ENCODE measurements around the gene GMCL2.

GMCL2 gene

DNA sequence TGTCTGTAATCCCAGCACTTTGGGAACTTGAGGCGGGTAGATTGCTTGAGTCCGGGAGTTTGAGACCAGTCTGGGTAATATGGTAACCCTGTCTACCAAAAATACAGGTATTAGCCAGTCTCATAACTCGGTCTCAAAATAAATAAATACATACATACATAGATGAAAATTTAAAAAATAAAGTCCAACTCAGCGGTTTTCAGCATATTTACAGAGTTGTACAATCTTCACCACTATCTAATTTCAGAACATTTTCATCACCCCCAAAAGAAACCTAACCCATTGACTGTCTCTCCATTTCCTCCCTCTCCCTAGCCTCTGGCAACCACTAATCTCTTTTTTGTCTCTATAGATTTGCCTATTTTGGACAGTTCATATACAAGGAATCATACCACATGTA lies 45.6 kb downstream of the GMCL2 start:
- Histone ChIP-seq H3K79me2 (ENCODE audit: insufficient read depth, low read length) (peaks cover 14% of the 10 kb centered on the region), H3K36me3 (ENCODE audit: low read length) (no peaks in the 10 kb centered on the region), H3K4me3 (ENCODE audit: insufficient read depth, low read length, poor library complexity, severe bottlenecking) (no peak overlapping the region), H3K27me3 (ENCODE audit: low read length) (no peaks in the 10 kb centered on the region), H3K9me2 (replicated peaks; ENCODE audit: insufficient read depth, low read length) (no peaks in the 10 kb centered on the region), H3K9me3 (ENCODE audit: insufficient read depth, low read length) (no peaks in the 10 kb centered on the region), H3K4me2 (ENCODE audit: low read depth, low read length, poor library complexity, severe bottlenecking) (no peak overlapping the region), H2AFZ (ENCODE audit: low read depth, low read length, severe bottlenecking) (no peak overlapping the region), H4K20me1 (ENCODE audit: low read depth, low read length) (no peaks in the 10 kb centered on the region; the same call in 1 of the 2 replicates), H3F3A (ENCODE audit: insufficient read depth) (peaks cover 3% of the 10 kb centered on the region), H3K9ac (ENCODE audit: low read length) (no peak overlapping the region), H3K27ac (ENCODE audit: low read depth, low read length) (no peak overlapping the region)
- no peak for TF ChIP-seq EZH2phosphoT487 (conservative IDR thresholded peaks at IDR 0.05; ENCODE audit: low read length)
- TF ChIP-seq, protein P1, sequence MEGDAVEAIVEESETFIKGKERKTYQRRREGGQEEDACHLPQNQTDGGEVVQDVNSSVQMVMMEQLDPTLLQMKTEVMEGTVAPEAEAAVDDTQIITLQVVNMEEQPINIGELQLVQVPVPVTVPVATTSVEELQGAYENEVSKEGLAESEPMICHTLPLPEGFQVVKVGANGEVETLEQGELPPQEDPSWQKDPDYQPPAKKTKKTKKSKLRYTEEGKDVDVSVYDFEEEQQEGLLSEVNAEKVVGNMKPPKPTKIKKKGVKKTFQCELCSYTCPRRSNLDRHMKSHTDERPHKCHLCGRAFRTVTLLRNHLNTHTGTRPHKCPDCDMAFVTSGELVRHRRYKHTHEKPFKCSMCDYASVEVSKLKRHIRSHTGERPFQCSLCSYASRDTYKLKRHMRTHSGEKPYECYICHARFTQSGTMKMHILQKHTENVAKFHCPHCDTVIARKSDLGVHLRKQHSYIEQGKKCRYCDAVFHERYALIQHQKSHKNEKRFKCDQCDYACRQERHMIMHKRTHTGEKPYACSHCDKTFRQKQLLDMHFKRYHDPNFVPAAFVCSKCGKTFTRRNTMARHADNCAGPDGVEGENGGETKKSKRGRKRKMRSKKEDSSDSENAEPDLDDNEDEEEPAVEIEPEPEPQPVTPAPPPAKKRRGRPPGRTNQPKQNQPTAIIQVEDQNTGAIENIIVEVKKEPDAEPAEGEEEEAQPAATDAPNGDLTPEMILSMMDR (IDR thresholded peaks at IDR 0.05; ENCODE audit: insufficient read depth, low read length, poor library complexity, severe bottlenecking) = no peak

DNA sequence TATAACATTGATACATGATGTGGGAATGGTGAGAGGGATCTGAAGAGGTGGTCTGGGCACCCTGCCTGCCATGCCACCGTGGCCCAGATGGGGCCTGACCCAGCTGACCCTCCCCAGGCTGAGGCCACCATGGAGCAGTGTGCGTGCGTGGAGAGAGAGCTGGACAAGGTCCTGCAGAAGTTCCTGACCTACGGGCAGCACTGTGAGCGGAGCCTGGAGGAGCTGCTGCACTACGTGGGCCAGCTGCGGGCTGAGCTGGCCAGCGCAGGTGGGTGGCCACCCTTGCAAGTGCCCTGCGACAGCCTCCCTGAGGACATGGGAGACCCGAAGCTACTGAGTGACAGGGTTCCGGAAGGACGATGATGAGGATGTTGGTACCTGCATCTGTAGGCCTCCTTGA lies 49.2 kb downstream of the GMCL2 start:
- H3K9me3 ChIP-seq (ENCODE audit: insufficient read depth, low read length) = no peaks in the 10 kb centered on the region
- no peaks in the 10 kb centered on the region for H3K9me2 ChIP-seq (replicated peaks; ENCODE audit: insufficient read depth, low read length)
- H3K4me2 ChIP-seq (ENCODE audit: low read depth, low read length, poor library complexity, severe bottlenecking) = no peak overlapping the region
- H3K79me2 ChIP-seq (ENCODE audit: insufficient read depth, low read length) = peaks cover 45% of the 10 kb centered on the region
- H4K20me1 ChIP-seq (ENCODE audit: low read depth, low read length) = no peaks in the 10 kb centered on the region; the same call in 1 of the 2 replicates
- H3K9ac ChIP-seq (ENCODE audit: low read length) = no peak overlapping the region
- TF ChIP-seq, protein P1 (IDR thresholded peaks at IDR 0.05; ENCODE audit: insufficient read depth, low read length, poor library complexity, severe bottlenecking) = no peak
- TF ChIP-seq EZH2phosphoT487 (conservative IDR thresholded peaks at IDR 0.05; ENCODE audit: low read length) = no peak
- H2AFZ ChIP-seq (ENCODE audit: low read depth, low read length, severe bottlenecking) = no peak overlapping the region
- H3K27me3 ChIP-seq (ENCODE audit: low read length) = no peaks in the 10 kb centered on the region
- H3K4me3 ChIP-seq (ENCODE audit: insufficient read depth, low read length, poor library complexity, severe bottlenecking) = no peak overlapping the region
- H3F3A ChIP-seq (ENCODE audit: insufficient read depth) = no peaks in the 10 kb centered on the region
- H3K36me3 ChIP-seq (ENCODE audit: low read length) = no peaks in the 10 kb centered on the region; the same call in 1 of the 2 replicates
- H3K27ac ChIP-seq (ENCODE audit: low read depth, low read length) = no peak overlapping the region

DNA sequence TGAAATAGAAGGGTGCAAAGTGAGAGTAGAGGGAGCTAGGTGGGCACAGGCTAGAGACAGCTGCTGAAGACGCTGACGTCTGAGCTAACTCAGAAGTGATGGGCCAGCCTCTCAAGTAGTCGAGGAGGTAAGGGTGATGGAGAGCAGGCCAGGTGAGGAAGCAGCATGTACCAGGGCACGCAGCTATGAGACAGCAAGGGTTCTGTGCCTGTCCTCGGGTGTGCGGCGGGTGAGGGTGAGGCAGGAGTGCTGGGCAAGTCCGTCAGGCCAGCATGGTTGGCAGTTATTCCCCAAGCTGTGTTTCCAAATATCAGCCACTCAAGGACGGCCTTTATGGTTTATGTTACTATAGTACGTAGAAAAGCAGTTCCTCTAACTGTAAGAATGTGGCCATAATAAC lies 50.2 kb downstream of the GMCL2 start:
- H3K27ac ChIP-seq (ENCODE audit: low read depth, low read length) = no peak overlapping the region
- no peaks in the 10 kb centered on the region; the same call in 1 of the 2 replicates for H4K20me1 ChIP-seq (ENCODE audit: low read depth, low read length)
- no peaks in the 10 kb centered on the region for H3K27me3 ChIP-seq (ENCODE audit: low read length)
- H3F3A ChIP-seq (ENCODE audit: insufficient read depth) = no peaks in the 10 kb centered on the region
- H3K4me2 ChIP-seq (ENCODE audit: low read depth, low read length, poor library complexity, severe bottlenecking) = no peak overlapping the region
- H3K79me2 ChIP-seq (ENCODE audit: insufficient read depth, low read length) = peaks cover 55% of the 10 kb centered on the region
- no peak overlapping the region for H3K4me3 ChIP-seq (ENCODE audit: insufficient read depth, low read length, poor library complexity, severe bottlenecking)
- no peaks in the 10 kb centered on the region for H3K9me2 ChIP-seq (replicated peaks; ENCODE audit: insufficient read depth, low read length)
- H2AFZ ChIP-seq (ENCODE audit: low read depth, low read length, severe bottlenecking) = no peak overlapping the region
- H3K9ac ChIP-seq (ENCODE audit: low read length) = no peak overlapping the region
- no peaks in the 10 kb centered on the region; the same call in 1 of the 2 replicates for H3K36me3 ChIP-seq (ENCODE audit: low read length)
- TF ChIP-seq EZH2phosphoT487 (conservative IDR thresholded peaks at IDR 0.05; ENCODE audit: low read length) = no peak
- TF ChIP-seq, protein P1 (IDR thresholded peaks at IDR 0.05; ENCODE audit: insufficient read depth, low read length, poor library complexity, severe bottlenecking) = no peak
- H3K9me3 ChIP-seq (ENCODE audit: insufficient read depth, low read length) = no peaks in the 10 kb centered on the region
